ENCODE results near the gene NDUFS1.

GRCh38 chr2:206143451-206143850 is 15.8 kb downstream of the NDUFS1 start:
- TF ChIP-seq, protein P1, sequence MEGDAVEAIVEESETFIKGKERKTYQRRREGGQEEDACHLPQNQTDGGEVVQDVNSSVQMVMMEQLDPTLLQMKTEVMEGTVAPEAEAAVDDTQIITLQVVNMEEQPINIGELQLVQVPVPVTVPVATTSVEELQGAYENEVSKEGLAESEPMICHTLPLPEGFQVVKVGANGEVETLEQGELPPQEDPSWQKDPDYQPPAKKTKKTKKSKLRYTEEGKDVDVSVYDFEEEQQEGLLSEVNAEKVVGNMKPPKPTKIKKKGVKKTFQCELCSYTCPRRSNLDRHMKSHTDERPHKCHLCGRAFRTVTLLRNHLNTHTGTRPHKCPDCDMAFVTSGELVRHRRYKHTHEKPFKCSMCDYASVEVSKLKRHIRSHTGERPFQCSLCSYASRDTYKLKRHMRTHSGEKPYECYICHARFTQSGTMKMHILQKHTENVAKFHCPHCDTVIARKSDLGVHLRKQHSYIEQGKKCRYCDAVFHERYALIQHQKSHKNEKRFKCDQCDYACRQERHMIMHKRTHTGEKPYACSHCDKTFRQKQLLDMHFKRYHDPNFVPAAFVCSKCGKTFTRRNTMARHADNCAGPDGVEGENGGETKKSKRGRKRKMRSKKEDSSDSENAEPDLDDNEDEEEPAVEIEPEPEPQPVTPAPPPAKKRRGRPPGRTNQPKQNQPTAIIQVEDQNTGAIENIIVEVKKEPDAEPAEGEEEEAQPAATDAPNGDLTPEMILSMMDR (conservative IDR thresholded peaks at IDR 0.05) = no peak
- no peak for TF ChIP-seq ZFX (IDR thresholded peaks at IDR 0.05)

All from C4-2B (cell line).